OCI-LY7 (cell line): ENCODE data around the gene HNMT. TPM values are rescaled to one million over a fixed set of nuclear protein-coding genes. Genes with fewer than 3 reads are reported as not detected.

Experiments
- BruUV-seq: library from RNA; stranded (reverse); fragments of 400-500 nt; replicated peaks from 2 replicates; lab custom pipeline; 2021; lab: Mats Ljungman, UMichigan
- CTCF ChIA-PET: fragments of 300-600 bp; sonication (Branson Sonifier 250); formaldehyde crosslinking; loops from one replicate; lab custom pipeline; 2022; ENCODE audit warnings: antibody characterized with exemption; ENCODE audit not compliant: unreplicated experiment; lab: Charles Lee
- POLR2A ChIA-PET: fragments of 300-600 bp; sonication (Branson Sonifier 250); formaldehyde crosslinking; loops from one replicate; lab custom pipeline; 2022; ENCODE audit warnings: antibody characterized with exemption; lab: Charles Lee
- DNase-seq: peaks from one replicate; pipeline ENCODE4 v3.0.0-alpha.2; 2015; ENCODE audit warnings: low spot score
- H2AFZ ChIP-seq: fragments of 200-600 bp; sonication (generic), shearing (Covaris generic); 2 replicates; pipeline ENCODE4 v1.6.1; 2014; ENCODE audit warnings: mild to moderate bottlenecking, antibody characterized with exemption, low read length, moderate library complexity
- H3K27ac ChIP-seq: fragments of 200-600 bp; sonication (generic); 2 replicates; pipeline ENCODE4 v1.5.1; 2014; ENCODE audit warnings: mixed run types, low read depth, mild to moderate bottlenecking, moderate library complexity, low read length, inconsistent platforms; ENCODE audit not compliant: poor library complexity, severe bottlenecking
- H3K36me3 ChIP-seq: fragments of 200-600 bp; sonication (generic); 2 replicates; pipeline ENCODE4 v1.6.1; 2014; ENCODE audit warnings: mild to moderate bottlenecking, antibody characterized with exemption, low read length, moderate library complexity, mixed read lengths; ENCODE audit not compliant: insufficient read depth
- H3K4me1 ChIP-seq: fragments of 200-600 bp; sonication (generic); 2 replicates; pipeline ENCODE4 v1.5.1; 2014; ENCODE audit warnings: mild to moderate bottlenecking, low read length; ENCODE audit not compliant: insufficient read depth, poor library complexity, severe bottlenecking
- H3K4me2 ChIP-seq: fragments of 200-600 bp; sonication (generic); 2 replicates; pipeline ENCODE4 v1.6.1; 2014; ENCODE audit warnings: mild to moderate bottlenecking, low read length
- H3K4me3 ChIP-seq: fragments of 200-600 bp; sonication (generic); 2 replicates; pipeline ENCODE4 v1.5.1; 2014; ENCODE audit warnings: mild to moderate bottlenecking, low read depth, low read length; ENCODE audit not compliant: poor library complexity, severe bottlenecking
- H3K79me2 ChIP-seq: fragments of 200-600 bp; sonication (generic); 2 replicates; pipeline ENCODE4 v1.6.1; 2016; ENCODE audit warnings: low read depth, mild to moderate bottlenecking, low read length, moderate library complexity, mixed read lengths; ENCODE audit not compliant: insufficient read depth
- H3K9me2 ChIP-seq: fragments of 200-600 bp; sonication (generic); 2 replicates; pipeline ENCODE4 v1.6.1; 2016; ENCODE audit warnings: mild to moderate bottlenecking, low read length, mixed read lengths; ENCODE audit not compliant: insufficient read depth
- H3K9me3 ChIP-seq: fragments of 200-600 bp; sonication (generic); 2 replicates; pipeline ENCODE4 v1.6.1; 2014; ENCODE audit warnings: mild to moderate bottlenecking, mixed run types, low read length, mixed read lengths
- H4K20me1 ChIP-seq: fragments of 200-600 bp; sonication (generic); 2 replicates; pipeline ENCODE4 v1.6.1; 2014; ENCODE audit warnings: mild to moderate bottlenecking, antibody characterized with exemption, low read length, moderate library complexity, mixed read lengths; ENCODE audit not compliant: insufficient read depth
- CTCF ChIP-seq: fragments of 200-600 bp; sonication (generic); conservative IDR thresholded peaks from 2 replicates; pipeline ENCODE4 v1.5.1; 2014; ENCODE audit warnings: mild to moderate bottlenecking, antibody characterized with exemption, low read length, moderate library complexity, mixed read lengths
- EZH2phosphoT487 ChIP-seq: fragments of 200-600 bp; sonication (generic); IDR thresholded peaks from 2 replicates; pipeline ENCODE4 v1.6.1; 2018; ENCODE audit warnings: low read depth, borderline replicate concordance, mild to moderate bottlenecking, mixed run types, antibody characterized with exemption, low read length, moderate library complexity, mixed read lengths
- intact Hi-C: fragments of 100-400 bp; cut with micrococcal nuclease; formaldehyde crosslinking; loops from one replicate; pipeline ENCODE4 v1.10.0; 2022; ENCODE audit not compliant: unreplicated experiment
- total RNA-seq, 2 experiments: library from RNA; depleted of rRNA in 1 of 2; stranded (reverse); fragments of >200 nt in 1 of 2; shearing (Covaris generic) in 1 of 2; gene quantifications; 2 replicates each; pipeline ENCODE4 v1.2.3, GENCODE V29; 2014 to 2022

Gene HNMT
- total RNA-seq, 2 experiments from 2014 or later, result not detected

DNA sequence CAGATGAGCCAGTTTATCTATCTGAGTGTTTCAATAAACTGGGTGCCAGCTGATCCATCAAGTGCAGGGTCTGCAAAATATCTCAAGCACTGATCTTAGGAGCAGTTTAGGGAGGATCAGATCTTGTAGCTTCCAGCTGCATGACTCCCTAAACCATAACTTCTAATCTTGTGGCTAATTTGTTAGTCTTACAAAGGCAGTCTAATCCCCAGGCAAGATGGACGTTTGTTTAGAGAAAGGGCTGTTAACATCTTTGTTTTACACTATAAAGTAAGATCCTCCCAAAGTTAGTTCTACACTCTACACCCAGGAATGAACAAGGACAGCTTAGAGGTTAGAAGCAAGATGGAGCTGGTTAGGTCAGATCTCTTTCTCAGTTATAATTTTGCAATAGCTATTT, 28.7 kb upstream of the HNMT start:
- no peak for TF ChIP-seq CTCF
- TF ChIP-seq EZH2phosphoT487, result no peak
- Histone ChIP-seq H2AFZ (no peak overlapping the region), H3K9me3 (no peaks in the 10 kb centered on the region), H3K4me2 (no peak overlapping the region), H3K4me3 (no peak overlapping the region), H3K27ac (no peak overlapping the region), H4K20me1 (no peaks in the 10 kb centered on the region), H3K36me3 (no peaks in the 10 kb centered on the region), H3K9me2 (no peaks in the 10 kb centered on the region), H3K79me2 (no peaks in the 10 kb centered on the region), H3K4me1 (no peaks in the 10 kb centered on the region)
- intact Hi-C loops, result no loop called here
- DNase-seq, result no peak
- ChIA-PET CTCF (no interaction called here), POLR2A (interaction anchor here (0.6 to 1.7 kb wide), 2 partner anchors 10 to 773 kb away, joined by 3 to 5 read pairs; no protein-coding TSS in a partner anchor)
- BruUV-seq, result no TSS peak

- Histone ChIP-seq H4K20me1 (no peaks in the 10 kb centered on the region), H3K4me3 (no peak overlapping the region), H3K79me2 (no peaks in the 10 kb centered on the region), H3K9me2 (no peaks in the 10 kb centered on the region), H3K4me1 (no peaks in the 10 kb centered on the region), H3K36me3 (no peaks in the 10 kb centered on the region), H2AFZ (no peak overlapping the region), H3K9me3 (no peaks in the 10 kb centered on the region), H3K4me2 (no peak overlapping the region), H3K27ac (no peak overlapping the region)
- TF ChIP-seq EZH2phosphoT487 (no peak), CTCF (no peak)
- ChIA-PET CTCF (no interaction called here), POLR2A (interaction anchor here (0.6 to 0.7 kb wide), 2 partner anchors 1007 to 2000 kb away, joined by 3 read pairs; no protein-coding TSS in a partner anchor)
- DNase-seq, result no peak
- BruUV-seq, result no TSS peak
- intact Hi-C loops, result no loop called here
These were observed 27.0 kb upstream of the HNMT start for GRCh38 chr2:137937246-137937645.

DNA sequence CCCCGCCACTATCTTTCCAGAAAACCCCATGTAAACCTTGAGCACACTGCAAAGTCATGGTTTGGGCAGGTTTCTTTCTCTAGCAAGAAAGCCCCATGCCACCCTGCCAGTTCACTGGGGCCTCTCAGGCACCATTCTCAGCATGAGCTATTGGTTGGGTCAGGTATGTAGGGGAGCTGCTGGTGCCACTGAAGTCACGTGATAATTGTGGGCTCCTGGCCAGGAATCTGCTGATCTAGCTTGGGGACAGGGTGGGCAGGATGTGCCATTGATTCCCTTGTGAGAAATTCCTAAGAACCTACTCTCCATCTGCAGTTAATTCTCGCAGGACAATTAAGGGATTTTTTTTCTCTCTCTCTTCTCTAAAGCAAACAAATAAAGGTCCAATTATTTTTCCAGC, 26.5 kb upstream of the HNMT start:
- no peak for DNase-seq
- POLR2A ChIA-PET, result interaction anchor here (0.6 kb wide), 1 partner anchor 2000 kb away, joined by 3 read pairs; no protein-coding TSS in a partner anchor
- Histone ChIP-seq H2AFZ (no peak overlapping the region), H3K4me3 (no peak overlapping the region), H3K36me3 (no peaks in the 10 kb centered on the region), H3K79me2 (no peaks in the 10 kb centered on the region), H3K4me1 (no peaks in the 10 kb centered on the region), H3K4me2 (no peak overlapping the region), H4K20me1 (no peaks in the 10 kb centered on the region), H3K9me3 (no peaks in the 10 kb centered on the region), H3K27ac (no peak overlapping the region), H3K9me2 (no peaks in the 10 kb centered on the region)
- BruUV-seq, result no TSS peak
- TF ChIP-seq CTCF (no peak), EZH2phosphoT487 (no peak)
- CTCF ChIA-PET, result no interaction called here
- intact Hi-C loops, result no loop called here
